22Rv1 (cell line): ENCODE data around the gene MPRIP.

ENCODE experiments used
- H3K27ac ChIP-seq: fragments of 450-650 bp; 2 replicates; pipeline ENCODE4 v1.5.1; 2017
- ZFX ChIP-seq: fragments of 450-650 bp; IDR thresholded peaks from 2 replicates; pipeline ENCODE4 v1.6.1; 2017; ENCODE audit warnings: antibody characterized with exemption, borderline replicate concordance
- TF ChIP-seq, protein P1 (sequence below): fragments of 450-650 bp; IDR thresholded peaks from 2 replicates; pipeline ENCODE4 v1.5.1; 2017; ENCODE audit warnings: mild to moderate bottlenecking

The MPRIP gene

DNA sequence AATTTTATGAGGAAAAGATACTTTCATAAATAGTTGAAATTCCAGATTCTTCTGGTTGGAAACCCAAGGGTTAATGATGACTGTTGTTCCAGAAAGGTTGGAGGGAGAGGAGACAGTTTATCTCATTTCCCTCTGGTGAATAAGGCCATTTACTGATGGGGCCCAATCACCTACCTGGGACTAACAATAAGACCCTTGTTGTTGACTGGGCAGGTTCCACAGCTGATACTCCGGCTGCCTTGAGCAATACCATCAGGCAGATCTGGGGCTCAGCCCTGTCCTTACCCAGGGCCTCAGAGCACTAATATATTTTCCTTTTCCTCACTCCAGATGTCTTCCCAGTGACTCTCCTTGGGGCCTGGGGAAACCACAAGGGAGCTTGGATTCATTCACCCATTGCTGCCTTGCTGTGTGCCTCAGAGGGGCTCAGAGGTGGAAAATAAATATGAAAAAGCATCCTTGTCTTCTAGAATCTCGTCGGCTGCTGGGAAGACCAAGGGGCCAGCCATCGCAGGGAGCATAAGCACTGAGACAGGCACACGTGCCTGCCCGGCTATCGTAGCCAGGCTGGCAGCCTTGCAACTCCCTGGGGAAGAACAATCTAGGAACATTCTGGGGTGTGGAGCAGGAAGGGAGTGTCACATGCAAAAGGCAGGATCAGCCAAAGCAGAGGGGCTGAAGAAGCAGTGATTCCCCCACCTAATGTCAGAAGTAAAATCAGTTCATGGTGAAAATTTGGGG, 54.4 kb downstream of the MPRIP start:
- no peak for TF ChIP-seq ZFX
- TF ChIP-seq, protein P1, sequence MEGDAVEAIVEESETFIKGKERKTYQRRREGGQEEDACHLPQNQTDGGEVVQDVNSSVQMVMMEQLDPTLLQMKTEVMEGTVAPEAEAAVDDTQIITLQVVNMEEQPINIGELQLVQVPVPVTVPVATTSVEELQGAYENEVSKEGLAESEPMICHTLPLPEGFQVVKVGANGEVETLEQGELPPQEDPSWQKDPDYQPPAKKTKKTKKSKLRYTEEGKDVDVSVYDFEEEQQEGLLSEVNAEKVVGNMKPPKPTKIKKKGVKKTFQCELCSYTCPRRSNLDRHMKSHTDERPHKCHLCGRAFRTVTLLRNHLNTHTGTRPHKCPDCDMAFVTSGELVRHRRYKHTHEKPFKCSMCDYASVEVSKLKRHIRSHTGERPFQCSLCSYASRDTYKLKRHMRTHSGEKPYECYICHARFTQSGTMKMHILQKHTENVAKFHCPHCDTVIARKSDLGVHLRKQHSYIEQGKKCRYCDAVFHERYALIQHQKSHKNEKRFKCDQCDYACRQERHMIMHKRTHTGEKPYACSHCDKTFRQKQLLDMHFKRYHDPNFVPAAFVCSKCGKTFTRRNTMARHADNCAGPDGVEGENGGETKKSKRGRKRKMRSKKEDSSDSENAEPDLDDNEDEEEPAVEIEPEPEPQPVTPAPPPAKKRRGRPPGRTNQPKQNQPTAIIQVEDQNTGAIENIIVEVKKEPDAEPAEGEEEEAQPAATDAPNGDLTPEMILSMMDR = no peak
- H3K27ac ChIP-seq = no peak overlapping the region

DNA sequence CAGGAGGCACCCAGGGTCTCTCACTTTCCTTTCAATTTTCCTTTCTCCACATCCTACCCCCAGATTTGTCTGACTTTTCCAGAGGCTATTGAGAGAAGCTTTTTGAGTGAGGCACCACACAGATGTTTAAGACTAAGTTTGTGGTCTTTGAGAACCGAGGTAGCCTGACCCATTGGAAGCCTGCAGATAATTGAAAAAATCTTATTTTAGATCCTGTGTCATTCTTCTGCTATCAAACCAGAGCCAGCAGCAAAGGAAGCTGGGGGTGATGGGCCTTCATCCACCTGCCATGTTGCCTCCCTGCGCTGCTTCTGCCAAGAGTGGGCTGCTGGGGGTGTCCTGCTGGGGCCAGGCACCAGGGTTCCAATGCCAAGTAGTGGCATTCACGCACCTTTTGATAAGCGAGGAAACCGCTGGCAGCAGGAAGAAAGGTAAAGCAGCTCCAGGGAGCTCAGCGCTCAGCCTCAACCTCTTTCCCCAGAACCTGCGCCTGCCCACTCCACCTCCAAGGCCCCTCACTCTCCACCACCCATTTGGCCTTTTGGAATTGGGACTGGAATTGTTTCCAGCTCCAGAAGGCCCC, 55.6 kb downstream of the MPRIP start:
- H3K27ac ChIP-seq = no peak overlapping the region
- TF ChIP-seq, protein P1 = no peak
- no peak for TF ChIP-seq ZFX

DNA sequence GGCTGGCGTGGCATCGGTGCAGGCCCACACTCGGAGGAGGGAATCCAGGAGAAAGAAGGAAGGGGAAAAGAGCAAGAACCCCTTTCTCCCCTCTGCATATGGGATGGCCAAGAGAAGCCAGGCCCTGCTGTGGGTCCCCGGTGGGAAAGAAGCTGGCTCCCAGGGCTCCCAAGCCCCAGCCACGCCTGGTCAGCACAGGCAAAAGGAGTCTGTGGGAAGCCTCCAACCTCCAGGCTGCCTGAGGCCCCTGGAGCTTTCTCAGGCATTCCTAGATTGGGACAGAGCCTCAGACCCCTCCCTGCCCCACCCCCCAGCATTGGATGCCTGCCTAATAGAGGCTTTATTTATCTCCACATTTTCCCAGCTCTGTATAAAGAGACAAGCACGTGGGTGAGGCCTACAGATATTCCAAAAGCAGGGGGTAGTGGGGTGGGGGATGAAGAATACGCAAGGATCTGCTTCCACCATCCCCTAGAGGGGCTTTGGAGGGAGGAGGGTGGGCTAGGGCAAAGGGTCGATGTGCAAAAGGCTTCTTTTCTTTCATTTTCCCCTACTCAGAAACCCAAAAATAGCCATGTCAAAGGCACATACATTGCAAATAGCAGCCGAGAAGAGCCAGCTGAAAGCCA, 56.4 kb downstream of the MPRIP start:
- TF ChIP-seq ZFX = no peak
- TF ChIP-seq, protein P1 = no peak
- no peak overlapping the region for H3K27ac ChIP-seq

DNA sequence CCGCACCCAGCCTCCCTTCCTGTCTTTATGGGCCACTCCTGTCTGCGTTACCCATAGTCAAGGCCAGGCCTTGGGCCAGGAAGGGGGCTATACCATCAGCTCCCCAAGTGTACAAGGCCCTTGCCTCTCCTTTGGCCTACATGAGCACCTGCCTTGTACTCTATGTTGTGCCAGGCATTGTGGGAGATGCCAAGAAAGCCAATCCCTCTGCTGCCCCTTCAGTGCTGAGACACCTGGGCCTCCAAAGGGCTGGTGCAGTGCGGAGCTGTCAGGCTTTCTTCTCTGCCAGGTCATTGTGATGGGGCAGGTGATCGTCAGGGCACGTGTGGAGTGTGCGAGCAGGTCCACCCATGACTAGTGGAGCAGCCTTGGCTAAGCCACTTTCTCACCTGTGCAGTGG, 59.9 kb downstream of the MPRIP start:
- no peak overlapping the region for H3K27ac ChIP-seq
- no peak for TF ChIP-seq ZFX
- TF ChIP-seq, protein P1 = no peak

DNA sequence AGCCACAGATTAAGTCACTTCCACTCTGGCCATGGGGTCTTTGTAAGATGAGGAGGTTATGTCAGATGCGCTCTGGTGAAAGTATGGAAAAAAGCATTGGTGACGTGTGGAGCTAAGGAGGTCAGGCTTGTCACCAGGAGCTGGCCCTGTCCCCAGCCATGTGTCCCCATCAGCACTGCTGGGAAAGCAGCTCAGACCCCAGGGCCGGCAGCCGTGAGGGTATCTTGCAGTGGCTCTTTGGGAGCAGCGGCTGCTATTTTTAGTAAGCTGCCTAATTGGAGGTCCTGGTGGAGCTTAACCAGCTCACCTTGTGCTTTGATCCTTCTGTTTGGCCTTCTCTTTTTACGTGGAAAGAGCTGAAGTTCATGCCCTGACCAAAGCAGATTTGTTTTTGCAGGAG, 60.9 kb downstream of the MPRIP start:
- TF ChIP-seq, protein P1 = no peak
- no peak for TF ChIP-seq ZFX
- no peak overlapping the region for H3K27ac ChIP-seq

DNA sequence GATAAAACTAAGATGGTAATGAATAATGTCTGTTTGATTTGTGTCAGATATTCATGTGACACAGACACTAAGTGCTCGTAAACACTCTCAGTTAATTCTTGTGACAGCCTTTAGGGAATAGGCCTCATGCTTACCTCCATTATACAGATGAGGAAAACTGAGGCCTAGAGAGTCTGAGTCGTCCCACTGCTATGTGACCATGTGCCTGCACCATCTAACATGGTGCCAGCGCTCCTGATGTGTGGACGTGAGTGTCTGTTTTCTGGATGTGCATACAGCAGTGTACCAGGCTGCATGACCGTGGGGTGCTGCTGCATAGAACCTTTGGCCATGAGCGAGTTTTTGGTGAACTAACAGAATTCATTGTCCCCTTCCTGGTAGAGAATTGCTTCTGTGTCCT, 61.8 kb downstream of the MPRIP start:
- no peak for TF ChIP-seq ZFX
- TF ChIP-seq, protein P1 = no peak
- no peak overlapping the region for H3K27ac ChIP-seq

DNA sequence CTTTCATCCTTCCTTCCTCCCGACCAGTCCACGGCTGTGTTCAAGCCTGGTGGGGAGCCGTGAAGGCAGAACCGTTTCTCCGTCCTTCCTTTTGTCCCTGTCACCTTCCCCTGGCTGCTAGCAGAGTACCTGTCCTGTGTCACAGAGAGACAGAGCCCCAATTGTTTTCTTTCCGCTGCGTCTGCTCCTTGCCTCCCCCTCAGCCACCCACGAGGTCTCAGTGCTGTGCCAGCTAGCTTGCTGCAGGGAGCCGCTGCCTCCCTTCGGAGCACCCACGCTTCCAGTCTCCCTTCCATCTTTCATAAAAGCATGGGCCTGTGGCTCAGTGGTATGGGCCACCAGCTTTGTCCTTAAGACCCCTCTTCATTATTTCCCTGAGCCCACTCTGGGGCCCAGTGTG, 62.2 kb downstream of the MPRIP start:
- H3K27ac ChIP-seq = no peak overlapping the region
- TF ChIP-seq, protein P1 = no peak
- TF ChIP-seq ZFX = no peak
